ENCODE data around the gene SKOR1. TPM values are rescaled to one million over a fixed set of nuclear protein-coding genes. Genes with fewer than 3 reads are reported as not detected.
A peak's percentile ranks its signal among the peaks of the same experiment; 100 is the strongest.

SKOR1 gene
- total and polyA plus RNA-seq, 2 of the 13 experiments (the other 11 are each of a cell fraction or from before 2014, with no cell fraction given): 0.09 to 0.11 TPM

- H3K9ac ChIP-seq (ENCODE audit: insufficient read depth, low read depth, low read length): no peak overlapping the region
These were observed 10.2 kb downstream of the SKOR1 start for GRCh38 chr15:67835297-67836133.

More at GRCh38 chr15:67835297-67836133, 10.2 kb downstream of the SKOR1 start:
- no peaks in the 10 kb centered on the region for H3K36me3 ChIP-seq (replicated peaks in 1 of 2; ENCODE audit: control insufficient read depth in 1 of 2, insufficient read depth in 2 of 2, low read length in 2 of 2)
- H2AFZ ChIP-seq (ENCODE audit: low read length): no peak overlapping the region
- no TSS peak for BruUV-seq (replicated peaks)
- no peak for FAIRE-seq
- peak overlapping the region; percentile 61 to 77 (median 63) for H3K4me3 ChIP-seq (replicated peaks in 1 of 3; ENCODE audit: insufficient read depth in 1 of 3, low read depth in 2 of 3, low read length in 3 of 3)
- no peaks in the 10 kb centered on the region for H4K20me1 ChIP-seq (ENCODE audit: insufficient read depth, low read length)
- H3K9me3 ChIP-seq (ENCODE audit: low read length): no peaks in the 10 kb centered on the region
- intact Hi-C loops (cut with micrococcal nuclease; ENCODE audit: unreplicated experiment) (loop anchor here (1.0 to 5.0 kb wide), 3 partner anchors 293 to 528 kb away; partner anchors contain the start of gene MAP2K5), in situ Hi-C loops (cut with HindIII; ENCODE audit: extremely low pct_ligation_motif_present, low pct_unique_long_range_greater_than_20kb) (loop anchor here (5.0 to 10.0 kb wide), 2 partner anchors 378 to 891 kb away; no protein-coding TSS in a partner anchor)
- no peaks in the 10 kb centered on the region for H3K79me2 ChIP-seq (ENCODE audit: insufficient read depth, low read length)
- peaks cover 5 to 52% of the 10 kb centered on the region in 2 experiments for H3K27me3 ChIP-seq (ENCODE audit: control insufficient read depth in 1 of 2, insufficient read depth in 2 of 2, low read length in 2 of 2)
- ChIA-PET CTCF (ENCODE audit: low intra/inter-chr PET ratio, low total read pairs) (interaction anchor here (4.5 kb wide), 1 partner anchor 380 kb away, joined by 50 read pairs; no protein-coding TSS in a partner anchor), POLR2A (interaction anchor here (1.2 kb wide), 1 partner anchor 8 kb away, joined by 3 read pairs; no protein-coding TSS in a partner anchor)
- peak; percentile 52 for TF ChIP-seq TAF15 (IDR thresholded peaks at IDR 0.05; ENCODE audit: low read depth, low read length, poor library complexity, severe bottlenecking)
- no peak for TF ChIP-seq ZNF20 (CRISPR knock-in tag; IDR thresholded peaks at IDR 0.05)
- TF ChIP-seq, protein P1, sequence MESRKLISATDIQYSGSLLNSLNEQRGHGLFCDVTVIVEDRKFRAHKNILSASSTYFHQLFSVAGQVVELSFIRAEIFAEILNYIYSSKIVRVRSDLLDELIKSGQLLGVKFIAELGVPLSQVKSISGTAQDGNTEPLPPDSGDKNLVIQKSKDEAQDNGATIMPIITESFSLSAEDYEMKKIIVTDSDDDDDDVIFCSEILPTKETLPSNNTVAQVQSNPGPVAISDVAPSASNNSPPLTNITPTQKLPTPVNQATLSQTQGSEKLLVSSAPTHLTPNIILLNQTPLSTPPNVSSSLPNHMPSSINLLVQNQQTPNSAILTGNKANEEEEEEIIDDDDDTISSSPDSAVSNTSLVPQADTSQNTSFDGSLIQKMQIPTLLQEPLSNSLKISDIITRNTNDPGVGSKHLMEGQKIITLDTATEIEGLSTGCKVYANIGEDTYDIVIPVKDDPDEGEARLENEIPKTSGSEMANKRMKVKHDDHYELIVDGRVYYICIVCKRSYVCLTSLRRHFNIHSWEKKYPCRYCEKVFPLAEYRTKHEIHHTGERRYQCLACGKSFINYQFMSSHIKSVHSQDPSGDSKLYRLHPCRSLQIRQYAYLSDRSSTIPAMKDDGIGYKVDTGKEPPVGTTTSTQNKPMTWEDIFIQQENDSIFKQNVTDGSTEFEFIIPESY (CRISPR knock-in tag; IDR thresholded peaks at IDR 0.05): peak; percentile 29; the same call in 1 of the 2 replicates
- TF ChIP-seq, protein P2, sequence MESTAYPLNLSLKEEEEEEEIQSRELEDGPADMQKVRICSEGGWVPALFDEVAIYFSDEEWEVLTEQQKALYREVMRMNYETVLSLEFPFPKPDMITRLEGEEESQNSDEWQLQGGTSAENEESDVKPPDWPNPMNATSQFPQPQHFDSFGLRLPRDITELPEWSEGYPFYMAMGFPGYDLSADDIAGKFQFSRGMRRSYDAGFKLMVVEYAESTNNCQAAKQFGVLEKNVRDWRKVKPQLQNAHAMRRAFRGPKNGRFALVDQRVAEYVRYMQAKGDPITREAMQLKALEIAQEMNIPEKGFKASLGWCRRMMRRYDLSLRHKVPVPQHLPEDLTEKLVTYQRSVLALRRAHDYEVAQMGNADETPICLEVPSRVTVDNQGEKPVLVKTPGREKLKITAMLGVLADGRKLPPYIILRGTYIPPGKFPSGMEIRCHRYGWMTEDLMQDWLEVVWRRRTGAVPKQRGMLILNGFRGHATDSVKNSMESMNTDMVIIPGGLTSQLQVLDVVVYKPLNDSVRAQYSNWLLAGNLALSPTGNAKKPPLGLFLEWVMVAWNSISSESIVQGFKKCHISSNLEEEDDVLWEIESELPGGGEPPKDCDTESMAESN (CRISPR knock-in tag; conservative IDR thresholded peaks at IDR 0.05): no peak
- no peak for TF ChIP-seq GFI1 (CRISPR knock-in tag; IDR thresholded peaks at IDR 0.05; ENCODE audit: borderline replicate concordance)
- TF ChIP-seq ZNF629 (CRISPR knock-in tag; conservative IDR thresholded peaks at IDR 0.05): peak; percentile 65
- TF ChIP-seq TBX2 (CRISPR knock-in tag; IDR thresholded peaks at IDR 0.05; ENCODE audit: borderline replicate concordance): 0 out of 2 replicates have a peak, but pooled peaks have one; percentile 17
- peak; percentile 11; the same call in 1 of the 2 replicates for TF ChIP-seq ARID4A (CRISPR knock-in tag; IDR thresholded peaks at IDR 0.05; ENCODE audit: borderline replicate concordance)
- 0 out of 2 replicates have a peak, but pooled peaks have one; percentile 10 for TF ChIP-seq ZNF224 (CRISPR knock-in tag; IDR thresholded peaks at IDR 0.05)
- TF ChIP-seq HOXA3 (CRISPR knock-in tag; IDR thresholded peaks at IDR 0.05): peak; percentile 31; the same call in 1 of the 2 replicates
- H3K27ac ChIP-seq (ENCODE audit: extremely low read length, insufficient read depth, low read length): no peak overlapping the region
- no peak for DNase-seq (ENCODE audit: low spot score)
- peak overlapping the region; percentile 85 for H3K4me2 ChIP-seq (ENCODE audit: low read depth, low read length)
- peaks cover 52% of the 10 kb centered on the region for H3K4me1 ChIP-seq (ENCODE audit: insufficient read depth, low read length)
- 62% methylated on average over 58 of the region's 59 CpGs for WGBS (ENCODE audit: low lambda C conversion rate)
- no peak for ATAC-seq

All from HepG2 (cell line).